NB4 (cell line): Measurements from ENCODE around the gene PROM2.

Source experiments
- CTCF ChIP-seq: IDR thresholded peaks from one replicate; pipeline ENCODE4 v1.5.1; 2012; ENCODE audit warnings: low read depth, low read length
- MAX ChIP-seq: IDR thresholded peaks from 2 replicates; pipeline ENCODE4 v1.6.1; 2011; ENCODE audit warnings: low read depth, low read length
- POLR2A ChIP-seq: IDR thresholded peaks from 2 replicates; pipeline ENCODE4 v1.6.1; 2011; ENCODE audit warnings: mild to moderate bottlenecking; ENCODE audit not compliant: insufficient read length; ENCODE audit errors: extremely low read depth

- no peak for TF ChIP-seq CTCF
- no peak for TF ChIP-seq POLR2A
- no peak for TF ChIP-seq MAX
Observed at GRCh38 chr2:95275151-95275515, 884 bp downstream of the PROM2 start.
